Sigmoid colon (tissue), 7 donors: ENCODE data around the gene GRM3. TPM values are rescaled to one million over a fixed set of nuclear protein-coding genes. Genes with fewer than 3 reads are reported as not detected.

Experiments used
- DNase-seq: peaks from one replicate; pipeline ENCODE4 v3.0.0-alpha.2; 2019
- H3K27ac ChIP-seq, 4 donors: fragments of 200-600 bp; sonication (generic); one replicate each; pipeline ENCODE4 v1.5.1; 2016 to 2019; ENCODE audit warnings: mild to moderate bottlenecking in 1 of 4
- H3K27me3 ChIP-seq, 3 donors: fragments of 200-600 bp; sonication (generic); one replicate each; pipeline ENCODE4 v1.5.1; 2019; ENCODE audit warnings: mild to moderate bottlenecking in 1 of 3
- H3K36me3 ChIP-seq, 4 donors: fragments of 200-600 bp; sonication (generic); one replicate each; pipeline ENCODE4 v1.5.1; 2016 to 2019
- H3K4me1 ChIP-seq, 4 donors: fragments of 200-600 bp; sonication (generic); one replicate each; pipeline ENCODE4 v1.5.1; 2017 to 2019
- H3K4me3 ChIP-seq, 4 donors: fragments of 200-600 bp; sonication (generic); one replicate each; pipeline ENCODE4 v1.5.1; 2017 to 2019; ENCODE audit warnings: mild to moderate bottlenecking in 2 of 4, moderate library complexity in 1 of 4
- H3K9me3 ChIP-seq, 4 donors: fragments of 200-600 bp in 3 of 4; sonication (generic) in 3 of 4; one replicate each; pipeline versions ENCODE4 v1.5.1 to v1.6.1; 2013 to 2019
- EP300 ChIP-seq, 4 donors: sonication (generic); formaldehyde crosslinking; IDR thresholded peaks; one replicate each; pipeline ENCODE4 v1.6.1; 2017; ENCODE audit warnings: antibody characterized with exemption in 4 of 4
- POLR2A ChIP-seq, 2 donors: fragments of 450-650 bp; IDR thresholded peaks; one replicate each; pipeline ENCODE4 v1.6.1; 2016; ENCODE audit warnings: antibody characterized with exemption in 2 of 2, mild to moderate bottlenecking in 2 of 2, moderate library complexity in 2 of 2
- POLR2AphosphoS5 ChIP-seq, 4 donors: sonication (generic); formaldehyde crosslinking; IDR thresholded peaks; one replicate each; pipeline ENCODE4 v1.6.1; 2017; ENCODE audit warnings: antibody characterized with exemption in 4 of 4
- WGBS, 2 donors: extraction: QIAGEN DNeasy Blood & Tissue Kit; methylation state at CpG; one replicate each; pipeline ENCODE4 v1.1.7; 2013; 5-methylcytosine and 5-hydroxymethylcytosine counted together
- intact Hi-C: fragments of 100-400 bp; cut with DNase I; formaldehyde crosslinking; loops from one replicate; pipeline ENCODE4 v1.15.1; 2023
- polyA plus RNA-seq, 3 donors: library from polyadenylated mRNA; stranded (reverse); fragments of 200-250 nt; gene quantifications; one replicate each; pipeline ENCODE4 v1.2.3, GENCODE V29; 2013
- total RNA-seq, 4 donors: library from RNA; depleted of rRNA; stranded (reverse); fragments of >200 nt; gene quantifications; one replicate each; pipeline ENCODE4 v1.1.0, GENCODE V29; 2016
- TF ChIP-seq, protein P1 (sequence below), 4 experiments: fragments of 450-650 bp in 3 of 4; fragments of 200-600 bp in 1 of 4; IDR thresholded peaks; one replicate each; pipeline ENCODE4 v1.5.1; 2016 to 2019; ENCODE audit warnings: antibody characterized with exemption in 4 of 4, mild to moderate bottlenecking in 3 of 4, moderate library complexity in 2 of 4
- donor health status: healthy with polysubstance abuse.
- donor health status: Bipolar disorder and iron deficiency.
- donor health status: healthy.

GRM3 gene
- total and polyA plus RNA-seq, 7 donors = 1.4 TPM; not detected in 6

DNA sequence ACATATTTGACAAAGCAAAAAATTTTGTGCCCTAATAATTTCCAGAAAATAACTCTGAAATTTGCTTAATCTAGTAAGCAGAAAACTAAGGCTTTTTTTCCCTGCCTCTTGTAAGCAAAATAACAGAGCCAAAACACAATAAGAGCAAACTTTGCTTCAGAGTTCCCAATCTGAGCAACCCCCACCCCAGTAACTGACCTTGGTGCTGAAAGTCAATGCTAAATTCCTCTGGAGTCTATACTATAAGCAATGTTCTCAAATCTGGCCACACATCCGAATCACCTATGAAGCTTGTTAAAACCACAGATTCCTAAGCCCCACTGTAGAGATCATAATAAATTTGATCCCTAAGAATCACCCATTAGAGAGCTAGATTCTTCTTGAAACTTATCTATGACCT is 265.2 kb downstream of the GRM3 start:
- 61 to 73% methylated on average over 1 of the region's 1 CpG for WGBS, 2 donors
- TF ChIP-seq, protein P1, sequence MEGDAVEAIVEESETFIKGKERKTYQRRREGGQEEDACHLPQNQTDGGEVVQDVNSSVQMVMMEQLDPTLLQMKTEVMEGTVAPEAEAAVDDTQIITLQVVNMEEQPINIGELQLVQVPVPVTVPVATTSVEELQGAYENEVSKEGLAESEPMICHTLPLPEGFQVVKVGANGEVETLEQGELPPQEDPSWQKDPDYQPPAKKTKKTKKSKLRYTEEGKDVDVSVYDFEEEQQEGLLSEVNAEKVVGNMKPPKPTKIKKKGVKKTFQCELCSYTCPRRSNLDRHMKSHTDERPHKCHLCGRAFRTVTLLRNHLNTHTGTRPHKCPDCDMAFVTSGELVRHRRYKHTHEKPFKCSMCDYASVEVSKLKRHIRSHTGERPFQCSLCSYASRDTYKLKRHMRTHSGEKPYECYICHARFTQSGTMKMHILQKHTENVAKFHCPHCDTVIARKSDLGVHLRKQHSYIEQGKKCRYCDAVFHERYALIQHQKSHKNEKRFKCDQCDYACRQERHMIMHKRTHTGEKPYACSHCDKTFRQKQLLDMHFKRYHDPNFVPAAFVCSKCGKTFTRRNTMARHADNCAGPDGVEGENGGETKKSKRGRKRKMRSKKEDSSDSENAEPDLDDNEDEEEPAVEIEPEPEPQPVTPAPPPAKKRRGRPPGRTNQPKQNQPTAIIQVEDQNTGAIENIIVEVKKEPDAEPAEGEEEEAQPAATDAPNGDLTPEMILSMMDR (IDR thresholded peaks at IDR 0.05) = no peak
- TF ChIP-seq EP300 (IDR thresholded peaks at IDR 0.05) (no peak), POLR2AphosphoS5 (IDR thresholded peaks at IDR 0.05) (no peak), POLR2A (IDR thresholded peaks at IDR 0.05) (no peak)

DNA sequence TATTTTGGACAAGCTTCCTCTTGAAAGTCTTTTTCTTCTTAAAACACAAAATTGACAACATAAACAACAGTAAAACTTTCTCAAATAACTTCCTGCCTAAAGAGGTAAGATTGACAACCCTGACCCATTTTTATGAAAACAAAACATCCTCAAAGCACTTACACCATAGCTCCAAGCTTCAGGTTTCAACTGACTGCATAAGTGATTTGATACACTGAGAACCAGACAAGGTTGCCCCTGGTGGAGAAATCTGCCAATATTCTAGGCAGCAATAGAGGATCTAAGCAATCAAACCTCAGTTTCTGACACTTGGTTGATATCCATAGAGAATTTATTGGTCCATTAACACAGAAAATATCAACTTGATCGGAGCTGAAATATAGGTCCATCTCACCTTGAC is 267.9 kb downstream of the GRM3 start:
- intact Hi-C loops = no loop called here
- peaks cover 0 to 6% (median 0%) of the 10 kb centered on the region in 4 donors for H3K36me3 ChIP-seq
- 96 to 98% methylated on average over 1 of the region's 1 CpG for WGBS, 2 donors
- no peak for DNase-seq
- H3K27ac ChIP-seq = no peak overlapping the region
- TF ChIP-seq EP300 (IDR thresholded peaks at IDR 0.05) (no peak), POLR2AphosphoS5 (IDR thresholded peaks at IDR 0.05) (no peak), POLR2A (IDR thresholded peaks at IDR 0.05) (no peak)
- no peaks in the 10 kb centered on the region for H3K9me3 ChIP-seq
- no peak overlapping the region for H3K4me3 ChIP-seq
- H3K27me3 ChIP-seq = no peaks in the 10 kb centered on the region
- H3K4me1 ChIP-seq = no peaks in the 10 kb centered on the region

More for the DNA sequence above, 265.2 kb downstream of the GRM3 start:
- no peak for DNase-seq
- Histone ChIP-seq H3K9me3 (no peaks in the 10 kb centered on the region), H3K27ac (no peak overlapping the region), H3K4me1 (no peaks in the 10 kb centered on the region), H3K36me3 (peaks cover 0 to 6% (median 0%) of the 10 kb centered on the region in 4 donors), H3K27me3 (no peaks in the 10 kb centered on the region), H3K4me3 (no peak overlapping the region)
- intact Hi-C loops = no loop called here

DNA sequence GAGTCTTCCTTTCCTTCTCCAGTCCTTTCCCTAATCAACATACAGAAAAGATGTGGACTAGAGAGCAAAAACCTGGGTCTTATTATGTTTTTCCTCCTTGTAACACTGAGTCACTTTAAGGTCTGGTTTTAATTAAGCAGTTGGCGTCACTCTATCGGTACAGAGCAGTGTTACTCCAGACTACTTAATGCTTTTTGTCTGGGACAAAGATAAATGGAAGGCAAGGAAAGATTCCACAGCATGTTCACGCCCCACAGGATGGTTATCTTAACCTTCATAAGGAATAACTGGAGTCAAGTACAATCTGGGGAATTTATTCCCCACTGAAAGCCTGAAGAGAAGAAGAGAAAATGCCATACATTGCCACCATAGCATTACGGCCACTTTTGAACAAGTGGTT is 270.0 kb downstream of the GRM3 start:
- TF ChIP-seq POLR2AphosphoS5 (IDR thresholded peaks at IDR 0.05) (no peak), EP300 (IDR thresholded peaks at IDR 0.05) (no peak), POLR2A (IDR thresholded peaks at IDR 0.05) (no peak)
- TF ChIP-seq, protein P1 (IDR thresholded peaks at IDR 0.05) = no peak
- no peak for DNase-seq
- H3K4me1 ChIP-seq = no peaks in the 10 kb centered on the region
- WGBS, 2 donors = 89 to 92% methylated on average over 4 of the region's 4 CpGs
- no peak overlapping the region for H3K27ac ChIP-seq
- intact Hi-C loops = no loop called here
- no peaks in the 10 kb centered on the region for H3K9me3 ChIP-seq
- H3K4me3 ChIP-seq = no peak overlapping the region
- peaks cover 0 to 6% (median 0%) of the 10 kb centered on the region in 4 donors for H3K36me3 ChIP-seq
- no peaks in the 10 kb centered on the region for H3K27me3 ChIP-seq
